SK-N-SH (cell line): ENCODE results near the gene POU4F1. TPM values are rescaled to one million over a fixed set of nuclear protein-coding genes. Genes with fewer than 3 reads are reported as not detected.
A peak's percentile ranks its signal among the peaks of the same experiment; 100 is the strongest.

Source experiments
- CTCF ChIA-PET: fragments of 300-600, 350-600 bp; formaldehyde crosslinking; extraction: SDS; loops from one replicate; lab custom pipeline; 2021; lab: Yijun Ruan, JAX
- POLR2A ChIA-PET: fragments of 350-600 bp; sonication (Branson Sonifier 250); formaldehyde crosslinking; extraction: SDS; loops from one replicate; lab custom pipeline; 2020; ENCODE audit warnings: antibody characterized with exemption, inconsistent platforms; lab: Yijun Ruan, JAX
- DNase-seq: peaks from one replicate; pipeline ENCODE4 v3.0.0; 2012
- H2AFZ ChIP-seq: fragments of 200-600 bp; sonication (generic); 2 replicates; pipeline ENCODE4 v1.8.1; 2016; ENCODE audit warnings: antibody characterized with exemption, mild to moderate bottlenecking, low read depth
- H3F3A ChIP-seq: fragments of 200-600 bp; sonication (generic); replicated peaks from 2 replicates; pipeline ENCODE3; 2016; ENCODE audit warnings: antibody characterized with exemption, mild to moderate bottlenecking; ENCODE audit not compliant: insufficient read depth
- H3K27ac ChIP-seq, 2 experiments: fragments of 200-500 bp in 1 of 2; fragments of 200-600 bp in 1 of 2; sonication (Bioruptor generic) in 1 of 2; sonication (generic), shearing (Covaris generic) in 1 of 2; 2 replicates each; pipeline versions ENCODE4 v1.5.1 to v1.6.1; 2014 to 2016; ENCODE audit warnings: low read depth in 2 of 2, inconsistent platforms in 1 of 2, low read length in 1 of 2, mild to moderate bottlenecking in 1 of 2, mixed read lengths in 1 of 2
- H3K27me3 ChIP-seq: fragments of 200-600 bp; sonication (generic), shearing (Covaris generic); 2 replicates; pipeline ENCODE4 v1.6.1; 2016; ENCODE audit warnings: mixed run types; ENCODE audit not compliant: insufficient read depth
- H3K36me3 ChIP-seq, 2 experiments: fragments of 200-500 bp in 1 of 2; fragments of 200-600 bp in 1 of 2; sonication (Bioruptor generic) in 1 of 2; sonication (generic) in 1 of 2; replicated peaks in 1 of 2; 2 replicates each; pipeline versions ENCODE3 to v1.5.1; 2014 to 2016; ENCODE audit warnings: low read length in 1 of 2, mild to moderate bottlenecking in 1 of 2; ENCODE audit not compliant: insufficient read depth in 2 of 2, control insufficient read depth in 1 of 2
- H3K4me1 ChIP-seq, 2 experiments: fragments of 200-500 bp in 1 of 2; fragments of 200-600 bp in 1 of 2; sonication (Bioruptor generic) in 1 of 2; sonication (generic), shearing (Covaris generic) in 1 of 2; 2 replicates each; pipeline versions ENCODE4 v1.5.1 to v1.6.1; 2014 to 2016; ENCODE audit warnings: low read depth in 1 of 2, low read length in 1 of 2, mixed run types in 1 of 2; ENCODE audit not compliant: insufficient read depth in 2 of 2, control insufficient read depth in 1 of 2
- H3K4me2 ChIP-seq: fragments of 200-600 bp; sonication (generic), shearing (Covaris generic); 2 replicates; pipeline ENCODE4 v1.6.1; 2017; ENCODE audit warnings: mixed run types
- H3K4me3 ChIP-seq, 2 experiments: fragments of 200-500 bp in 1 of 2; fragments of 200-600 bp in 1 of 2; sonication (Bioruptor generic) in 1 of 2; sonication (generic), shearing (Covaris generic) in 1 of 2; 2 replicates each; pipeline versions ENCODE4 v1.5.1 to v1.8.1; 2014 to 2016; ENCODE audit warnings: low read depth in 2 of 2, inconsistent platforms in 1 of 2, low read length in 1 of 2, mild to moderate bottlenecking in 1 of 2, mixed read lengths in 1 of 2, moderate library complexity in 1 of 2
- H3K79me2 ChIP-seq: fragments of 200-600 bp; sonication (generic); 2 replicates; pipeline ENCODE4 v1.8.1; 2017; ENCODE audit warnings: mild to moderate bottlenecking; ENCODE audit not compliant: insufficient read depth
- H3K9ac ChIP-seq: fragments of 200-600 bp; sonication (generic); 2 replicates; pipeline ENCODE4 v1.6.1; 2017; ENCODE audit warnings: mixed run types
- H3K9me2 ChIP-seq: fragments of 200-600 bp; sonication (generic); 2 replicates; pipeline ENCODE4 v1.6.1; 2017; ENCODE audit warnings: mixed run types
- H3K9me3 ChIP-seq: fragments of 200-600 bp; sonication (generic); 2 replicates; pipeline ENCODE4 v1.6.1; 2017; ENCODE audit warnings: mixed run types, mild to moderate bottlenecking, moderate library complexity
- H4K20me1 ChIP-seq: fragments of 200-600 bp; sonication (generic); 2 replicates; pipeline ENCODE4 v1.6.1; 2017; ENCODE audit warnings: mild to moderate bottlenecking, mixed run types; ENCODE audit not compliant: insufficient read depth
- CTCF ChIP-seq: fragments of 200-600 bp; sonication (generic); IDR thresholded peaks from 2 replicates; pipeline ENCODE4 v1.6.1; 2017; ENCODE audit warnings: antibody characterized with exemption, mild to moderate bottlenecking, moderate library complexity
- EP300 ChIP-seq, 2 experiments: IDR thresholded peaks; 2 replicates each; pipeline versions ENCODE4 v1.4.0 to v1.6.1; 2012; ENCODE audit warnings: borderline replicate concordance in 1 of 2, low read depth in 1 of 2, low read length in 1 of 2
- FOSL2 ChIP-seq: IDR thresholded peaks from 2 replicates; pipeline ENCODE4 v1.4.0; 2012; ENCODE audit warnings: low read depth, mild to moderate bottlenecking, moderate library complexity, borderline replicate concordance
- FOXJ3 ChIP-seq: sonication (generic); formaldehyde crosslinking; IDR thresholded peaks from 2 replicates; pipeline ENCODE4 v1.5.1; 2020; ENCODE audit warnings: mild to moderate bottlenecking, missing genetic modification reagents
- FOXM1 ChIP-seq: IDR thresholded peaks from 2 replicates; pipeline ENCODE4 v1.4.0; 2012; ENCODE audit warnings: low read depth, mild to moderate bottlenecking
- GATA2 ChIP-seq: sonication (generic); formaldehyde crosslinking; IDR thresholded peaks from 2 replicates; pipeline ENCODE4 v1.5.0; 2020; ENCODE audit warnings: mild to moderate bottlenecking, missing genetic modification reagents
- MEF2A ChIP-seq: IDR thresholded peaks from 2 replicates; pipeline ENCODE4 v1.4.0; 2012; ENCODE audit warnings: low read depth, borderline replicate concordance
- NFIC ChIP-seq: IDR thresholded peaks from 2 replicates; pipeline ENCODE4 v1.4.0; 2012; ENCODE audit warnings: borderline replicate concordance
- NRF1 ChIP-seq: IDR thresholded peaks from 2 replicates; pipeline ENCODE4 v1.6.1; 2012; ENCODE audit warnings: low read depth, mild to moderate bottlenecking, low read length
- POLR2AphosphoS5 ChIP-seq: IDR thresholded peaks from 2 replicates; pipeline ENCODE4 v1.6.1; 2012; ENCODE audit warnings: low read depth, low read length
- RCOR1 ChIP-seq: fragments of 150-350 bp; IDR thresholded peaks from 2 replicates; pipeline ENCODE4 v1.6.1; 2017; ENCODE audit warnings: antibody characterized with exemption, low read length
- SIN3A ChIP-seq: IDR thresholded peaks from 2 replicates; pipeline ENCODE4 v1.6.1; 2012; ENCODE audit warnings: low read depth, mild to moderate bottlenecking, low read length, moderate library complexity, borderline replicate concordance
- SMC3 ChIP-seq: IDR thresholded peaks from 2 replicates; pipeline ENCODE4 v1.6.1; 2012; ENCODE audit warnings: low read depth, low read length, improper control_type of control experiment
- USF2 ChIP-seq: fragments of 150-350 bp; IDR thresholded peaks from 2 replicates; pipeline ENCODE4 v1.6.1; 2017; ENCODE audit warnings: antibody characterized with exemption, low read length, low read depth, borderline replicate concordance
- ZBTB33 ChIP-seq: IDR thresholded peaks from 2 replicates; pipeline ENCODE4 v1.4.0; 2012; ENCODE audit warnings: low read depth, borderline replicate concordance
- WGBS: methylation state at CpG from one replicate; pipeline ENCODE4 v1.1.6; 2017; ENCODE audit warnings: low lambda C conversion rate; 5-methylcytosine and 5-hydroxymethylcytosine counted together
- polyA plus RNA-seq, 3 experiments: library from polyadenylated mRNA; depleted of rRNA; stranded (reverse); fragments of >200 nt; gene quantifications; 2 replicates each; pipeline ENCODE4 v1.2.3, GENCODE V29; 2012

Gene POU4F1
- polyA plus RNA-seq, 1 of the 3 experiments (the other 2 are of a cell fraction), result not detected

GRCh38 chr13:78596399-78596735 lies 7.0 kb downstream of the POU4F1 start (continued):
- TF ChIP-seq USF2, result no peak
- no peak for TF ChIP-seq EP300 (IDR thresholded peaks at IDR 0.05; ENCODE audit: borderline replicate concordance in 1 of 2, low read depth in 1 of 2, low read length in 1 of 2)

- 10% methylated on average over 31 of the region's 65 CpGs for WGBS
- CTCF ChIA-PET, result interaction anchor here (1.2 to 1.5 kb wide), 3 partner anchors 9 to 458 kb away, joined by 4 to 8 read pairs (median 4); no protein-coding TSS in a partner anchor
Observed at GRCh38 chr13:78595495-78596398, 7.6 kb downstream of the POU4F1 start.

GRCh38 chr13:78594456-78594975 lies 8.8 kb downstream of the POU4F1 start:
- WGBS, result 10% methylated on average over 8 of the region's 8 CpGs
- Histone ChIP-seq H3K9ac (no peak overlapping the region), H3F3A (no peaks in the 10 kb centered on the region), H3K4me1 (peaks cover 0 to 12% of the 10 kb centered on the region in 2 experiments; a peak in 1 of 4 replicates), H3K27ac (no peak overlapping the region), H3K79me2 (no peaks in the 10 kb centered on the region), H3K36me3 (no peaks in the 10 kb centered on the region), H4K20me1 (no peaks in the 10 kb centered on the region), H2AFZ (no peak overlapping the region), H3K9me2 (no peaks in the 10 kb centered on the region), H3K9me3 (no peaks in the 10 kb centered on the region), H3K27me3 (peaks cover 74% of the 10 kb centered on the region), H3K4me3 (no peak overlapping the region), H3K4me2 (no peak overlapping the region)
- TF ChIP-seq FOXM1, result no peak
- no peak for TF ChIP-seq CTCF
- TF ChIP-seq RCOR1, result no peak
- no peak for TF ChIP-seq USF2
- TF ChIP-seq FOSL2, result no peak
- no peak for TF ChIP-seq SMC3
- TF ChIP-seq SIN3A, result no peak
- no peak for TF ChIP-seq FOXJ3 (CRISPR knock-in tag)
- no peak for TF ChIP-seq NRF1
- no peak for TF ChIP-seq POLR2AphosphoS5
- TF ChIP-seq ZBTB33, result no peak
- no peak for TF ChIP-seq MEF2A
- TF ChIP-seq NFIC, result no peak
- DNase-seq, result no peak
- POLR2A ChIA-PET, result no interaction called here
- CTCF ChIA-PET, result interaction anchor here (1.3 kb wide), 1 partner anchor 353 kb away, joined by 3 read pairs; no protein-coding TSS in a partner anchor

More at GRCh38 chr13:78595495-78596398, 7.6 kb downstream of the POU4F1 start:
- Histone ChIP-seq H3K4me3 (peak overlapping the region; percentile 44 to 50), H3K79me2 (no peaks in the 10 kb centered on the region), H3K9ac (no peak overlapping the region), H3K27me3 (peaks cover 84% of the 10 kb centered on the region), H4K20me1 (no peaks in the 10 kb centered on the region), H3K27ac (no peak overlapping the region), H2AFZ (peak overlapping the region; percentile 57; the same call in 1 of the 2 replicates), H3K36me3 (no peaks in the 10 kb centered on the region), H3K9me2 (no peaks in the 10 kb centered on the region), H3K4me1 (peaks cover 0 to 12% of the 10 kb centered on the region in 2 experiments; a peak in 1 of 4 replicates), H3K4me2 (peak overlapping the region; percentile 65), H3K9me3 (no peaks in the 10 kb centered on the region), H3F3A (no peaks in the 10 kb centered on the region)
- no peak for TF ChIP-seq GATA2 (CRISPR knock-in tag)
- TF ChIP-seq NRF1, result peak; percentile 75
- DNase-seq, result peak; percentile 84
- POLR2A ChIA-PET, result no interaction called here
